Activated gamma-delta T cell (primary cell): ENCODE results near the gene NAT8L.

Experiments
- DNase-seq: peaks from one replicate; lab custom pipeline; 2025; lab: John Stamatoyannopoulos, UW

NAT8L gene

GRCh38 chr4:2064276-2064991, 5.3 kb downstream of the NAT8L start:
- no peak for DNase-seq

- no peak for DNase-seq
Measured at GRCh38 chr4:2065106-2065930, 6.2 kb downstream of the NAT8L start.

- DNase-seq = no peak
Measured at GRCh38 chr4:2066011-2066551, 7.0 kb downstream of the NAT8L start.

- no peak for DNase-seq
Measured at GRCh38 chr4:2066571-2067445, 7.7 kb downstream of the NAT8L start.

GRCh38 chr4:2067446-2068197, 8.5 kb downstream of the NAT8L start:
- no peak for DNase-seq

- no peak for DNase-seq
Measured at GRCh38 chr4:2068198-2068470, 9.0 kb downstream of the NAT8L start.

- no peak for DNase-seq
Measured at GRCh38 chr4:2068566-2068965, 9.4 kb downstream of the NAT8L start.

- DNase-seq = no peak
Measured at GRCh38 chr4:2069161-2069971, 10.2 kb downstream of the NAT8L start.

GRCh38 chr4:2069986-2070385, 10.9 kb downstream of the NAT8L start:
- DNase-seq = no peak

GRCh38 chr4:2070421-2071251, 11.5 kb downstream of the NAT8L start:
- DNase-seq = no peak

GRCh38 chr4:2071252-2071911, 12.3 kb downstream of the NAT8L start:
- DNase-seq = no peak

GRCh38 chr4:2071912-2072867, 13.1 kb downstream of the NAT8L start:
- DNase-seq = no peak

- no peak for DNase-seq
Measured at GRCh38 chr4:2072971-2073807, 14.1 kb downstream of the NAT8L start.

GRCh38 chr4:2073808-2074481, 14.8 kb downstream of the NAT8L start:
- DNase-seq = no peak

GRCh38 chr4:2074588-2074987, 15.5 kb downstream of the NAT8L start:
- DNase-seq = no peak

GRCh38 chr4:2075171-2075986, 16.3 kb downstream of the NAT8L start:
- no peak for DNase-seq
